Measurements from ENCODE around the gene CHN2.

The CHN2 gene

GRCh38 chr7:29281782-29282541, 87.4 kb downstream of the CHN2 start:
- DNase-seq (ENCODE audit: low read depth in 3 of 3, low spot score in 1 of 3) = no peak

- DNase-seq (ENCODE audit: low read depth in 3 of 3, low spot score in 1 of 3) = no peak
Observed at GRCh38 chr7:29282819-29283414, 88.3 kb downstream of the CHN2 start.

GRCh38 chr7:29284696-29285443, 90.3 kb downstream of the CHN2 start:
- DNase-seq (ENCODE audit: low read depth in 3 of 3, low spot score in 1 of 3) = no peak

DNA sequence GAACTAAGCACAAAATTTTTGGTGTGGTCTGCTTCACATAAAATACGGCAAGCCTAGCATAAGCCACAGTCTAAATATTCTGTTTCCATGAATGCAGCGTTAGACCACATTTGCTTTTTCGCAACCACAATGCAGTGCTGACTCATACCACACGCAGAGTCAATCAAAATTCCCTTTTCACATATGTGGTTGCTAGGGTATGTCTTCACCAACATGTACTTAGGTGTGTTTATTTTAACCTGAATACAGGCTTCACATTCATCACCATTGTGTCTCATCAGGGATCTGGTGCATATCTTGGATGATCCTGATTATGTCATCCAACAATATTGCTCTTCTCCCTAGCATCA, 90.8 kb downstream of the CHN2 start:
- DNase-seq (ENCODE audit: low read depth in 3 of 3, low spot score in 1 of 3) = no peak

DNA sequence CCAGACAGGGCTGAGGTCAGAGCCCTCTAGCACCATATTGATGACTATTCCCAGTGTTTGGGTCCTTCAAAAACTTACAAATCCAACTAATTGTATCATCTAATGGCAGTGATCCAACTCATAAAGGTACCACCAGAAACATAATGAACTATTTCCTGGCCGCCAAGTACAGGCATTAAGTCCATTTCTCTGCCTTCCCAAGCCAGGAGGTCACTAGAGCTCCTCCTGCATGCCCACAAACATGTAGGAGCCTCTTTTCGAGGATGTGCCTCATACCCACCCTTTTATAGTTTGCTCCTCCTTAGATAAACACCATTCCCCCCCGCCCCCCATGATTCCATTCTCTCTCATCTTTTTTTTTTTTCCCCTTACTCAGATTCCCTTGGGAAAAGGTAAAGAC, 91.3 kb downstream of the CHN2 start:
- no peak for DNase-seq (ENCODE audit: low read depth in 3 of 3, low spot score in 1 of 3)

DNA sequence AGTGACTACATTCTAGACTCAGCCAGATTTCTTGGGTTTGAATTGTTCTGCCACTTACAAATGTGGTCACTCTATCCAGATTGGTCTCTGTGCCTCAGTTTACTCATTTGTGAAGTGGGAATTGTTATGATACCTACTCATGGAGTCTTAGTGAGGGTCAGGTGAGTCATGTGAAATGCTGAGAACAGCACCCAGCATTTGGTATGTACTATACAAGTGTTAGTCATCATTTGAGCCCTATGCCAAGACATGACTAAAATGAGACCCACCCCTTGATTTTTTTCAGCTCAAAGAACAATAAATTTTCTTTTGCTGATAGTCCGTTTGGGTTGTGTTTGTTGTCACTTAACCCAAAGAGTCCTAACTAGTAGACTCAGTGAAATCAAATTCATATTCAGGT, 92.8 kb downstream of the CHN2 start:
- no peak for DNase-seq (ENCODE audit: low read depth in 3 of 3, low spot score in 1 of 3)

GRCh38 chr7:29288181-29289091, 93.9 kb downstream of the CHN2 start:
- DNase-seq (ENCODE audit: low read depth in 3 of 3, low spot score in 1 of 3) = no peak

GRCh38 chr7:29289156-29290021, 94.8 kb downstream of the CHN2 start:
- DNase-seq (ENCODE audit: low read depth in 3 of 3, low spot score in 1 of 3) = no peak

- no peak for DNase-seq (ENCODE audit: low read depth in 3 of 3, low spot score in 1 of 3)
Observed at GRCh38 chr7:29290829-29291228, 96.3 kb downstream of the CHN2 start.

GRCh38 chr7:29291723-29292618, 97.4 kb downstream of the CHN2 start:
- no peak for DNase-seq (ENCODE audit: low read depth in 3 of 3, low spot score in 1 of 3)

DNA sequence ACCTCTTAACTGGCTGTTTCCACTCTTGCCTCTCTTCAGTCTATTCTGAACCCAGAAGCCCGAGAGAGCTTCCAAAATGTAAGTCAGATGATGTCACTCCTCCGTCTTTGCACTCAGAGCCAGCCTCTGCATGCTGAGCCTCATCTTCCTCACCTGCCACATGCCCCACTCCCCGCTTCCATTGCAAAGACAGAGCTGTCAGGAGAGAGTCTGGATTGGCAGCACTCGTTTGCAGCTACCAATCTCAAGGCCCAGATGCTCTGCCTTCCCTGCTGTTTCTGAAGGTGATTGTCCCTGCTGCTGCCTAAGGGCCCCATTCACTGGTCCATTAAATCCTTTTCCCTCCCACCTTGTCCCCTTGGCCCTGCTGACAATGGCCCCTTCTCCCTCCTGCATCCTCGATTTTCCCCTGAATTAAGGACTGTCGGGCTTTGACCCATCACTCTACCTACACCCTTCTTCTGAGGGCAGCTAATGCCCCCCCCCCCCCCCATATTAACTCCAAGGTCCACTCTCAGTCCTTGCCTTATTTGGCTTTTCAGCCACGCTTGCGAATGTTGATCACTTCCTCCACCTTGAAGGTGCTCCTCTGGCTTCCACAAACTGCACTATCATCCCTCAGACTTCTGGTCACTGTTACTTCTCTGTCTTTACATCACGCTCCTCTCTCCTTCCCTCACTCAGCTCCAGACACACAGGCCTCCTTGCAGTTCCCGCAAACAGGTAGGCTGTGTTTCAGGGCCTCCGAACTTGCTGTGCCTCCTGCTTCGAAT, 98.5 kb downstream of the CHN2 start:
- DNase-seq (ENCODE audit: low read depth in 3 of 3, low spot score in 1 of 3) = no peak

DNA sequence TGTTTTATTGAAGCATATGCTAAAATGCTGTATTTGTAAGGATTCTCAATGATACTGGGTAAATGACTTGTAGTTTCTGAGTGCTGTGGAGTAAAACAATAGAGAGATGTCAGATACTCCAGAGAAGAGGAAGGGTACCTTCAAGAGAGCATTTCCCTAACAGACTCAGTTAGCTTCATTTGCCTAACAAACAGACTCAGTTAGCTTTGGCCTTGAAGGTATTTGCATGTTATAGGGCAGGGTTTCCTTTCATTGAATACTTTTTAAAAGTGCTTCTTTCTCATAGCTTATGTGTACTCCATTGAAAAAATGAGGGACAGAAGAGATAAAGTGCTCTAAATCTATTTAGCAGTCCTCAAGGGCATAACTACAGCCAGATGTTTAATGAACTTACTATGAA, 101.8 kb downstream of the CHN2 start:
- no peak for DNase-seq (ENCODE audit: low read depth in 3 of 3, low spot score in 1 of 3)

- no peak for DNase-seq (ENCODE audit: low read depth in 3 of 3, low spot score in 1 of 3)
Observed at GRCh38 chr7:29297194-29297890, 102.8 kb downstream of the CHN2 start.

GRCh38 chr7:29299086-29299485, 104.5 kb downstream of the CHN2 start:
- no peak for DNase-seq (ENCODE audit: low read depth in 3 of 3, low spot score in 1 of 3)

- no peak for DNase-seq (ENCODE audit: low read depth in 3 of 3, low spot score in 1 of 3)
Observed at GRCh38 chr7:29300026-29300480, 105.5 kb downstream of the CHN2 start.

DNA sequence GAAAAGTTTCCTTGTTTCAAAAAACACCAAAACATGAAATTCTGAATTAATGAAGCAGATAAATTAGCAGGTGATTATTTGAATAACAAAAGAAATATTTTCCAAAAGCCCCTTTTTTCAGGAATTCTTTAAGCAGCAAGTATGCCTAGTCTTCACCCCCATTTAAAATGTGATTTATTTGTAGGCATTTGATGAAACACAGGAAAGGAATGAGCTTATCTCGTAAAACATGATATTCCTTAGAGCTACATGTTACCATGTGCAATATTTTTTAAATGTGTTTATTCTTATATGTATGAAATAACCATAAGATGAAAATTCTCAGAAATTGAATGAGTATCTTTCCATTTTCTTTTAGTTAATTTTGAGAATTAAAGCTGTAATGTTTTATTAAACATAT, 106.1 kb downstream of the CHN2 start:
- no peak for DNase-seq (ENCODE audit: low read depth in 3 of 3, low spot score in 1 of 3)

DNA sequence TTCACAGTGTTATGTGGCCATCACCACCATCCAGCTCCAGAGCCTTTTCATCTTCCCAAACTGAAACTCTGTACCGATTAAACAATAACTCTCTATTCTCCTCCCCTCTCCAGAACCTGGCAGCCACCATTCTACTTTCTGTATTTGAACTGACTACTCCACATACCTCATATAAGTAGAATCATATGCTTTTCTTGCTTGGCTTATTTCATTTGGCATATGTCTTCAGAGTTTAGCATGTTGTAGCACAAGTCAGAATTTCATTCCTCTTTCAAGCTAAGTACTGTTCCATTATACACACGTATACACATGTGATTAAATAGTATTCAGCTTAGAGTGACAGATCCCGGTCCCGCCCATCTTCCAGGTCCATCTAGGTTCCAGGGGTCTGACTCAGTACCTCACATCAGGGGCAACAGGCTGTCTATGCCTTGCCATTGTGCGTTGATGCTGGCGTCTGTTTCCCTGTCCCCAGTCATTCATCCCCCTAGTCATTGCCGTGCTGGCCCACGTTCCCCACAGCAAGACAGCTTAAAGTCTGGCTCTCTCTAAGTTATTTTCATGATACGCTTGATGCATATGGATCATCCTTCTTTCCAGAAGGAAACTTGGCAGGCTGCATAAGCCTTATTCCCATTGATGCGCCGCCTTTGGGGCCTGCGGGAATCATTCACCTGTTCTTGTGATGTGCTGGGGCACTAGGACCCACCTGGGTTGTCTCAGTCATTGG, 108.3 kb downstream of the CHN2 start:
- no peak for DNase-seq (ENCODE audit: low read depth in 3 of 3, low spot score in 1 of 3)

Data from stimulated activated CD4-positive, alpha-beta T cell treated with anti-CD3 and anti-CD28 coated beads, TNF-alpha, amount 100 ng/mL, for 1 hour (primary cell).